HepG2 (cell line): ENCODE results near the gene NINJ2. TPM values are rescaled to one million over a fixed set of nuclear protein-coding genes. Genes with fewer than 3 reads are reported as not detected.

Experiments used
- ATAC-seq: fragments of 200-7000 bp; cut with Tn5 transposase; 3 replicates; pipeline ENCODE4 v1.9.1; 2020; ENCODE audit warnings: mild to moderate bottlenecking, moderate library complexity
- BruUV-seq: library from RNA; stranded (reverse); fragments of 400-500 nt; replicated peaks from 2 replicates; lab custom pipeline; 2021; lab: Mats Ljungman, UMichigan
- CTCF ChIA-PET: fragments of 300-600 bp; formaldehyde crosslinking; extraction: SDS; loops from one replicate; lab custom pipeline; 2021; ENCODE audit warnings: low total read pairs, inconsistent platforms, low intra/inter-chr PET ratio; lab: Yijun Ruan, JAX
- POLR2A ChIA-PET: fragments of 350-600 bp; sonication (Branson Sonifier 250); formaldehyde crosslinking; loops from one replicate; lab custom pipeline; 2020; ENCODE audit warnings: antibody characterized with exemption, inconsistent platforms; lab: Yijun Ruan, JAX
- DNase-seq: peaks from one replicate; pipeline ENCODE4 v3.0.0-alpha.2; 2015; ENCODE audit warnings: low spot score
- FAIRE-seq: peaks from 3 replicates; lab custom pipeline; 2011; peaks lifted over from hg19 to GRCh38; lab: Jason Lieb, UNC
- H2AFZ ChIP-seq: one replicate; pipeline ENCODE4 v1.6.1; 2011; ENCODE audit warnings: low read length, inconsistent platforms
- H3K27ac ChIP-seq: fragments of 300-600 bp; 3 replicates; pipeline ENCODE4 v1.8.0; 2011; ENCODE audit warnings: mixed run types, mild to moderate bottlenecking, mixed read lengths, low read length, inconsistent platforms; ENCODE audit not compliant: insufficient read depth; ENCODE audit errors: extremely low read length
- H3K27me3 ChIP-seq, 2 experiments: fragments of 200-600 bp in 1 of 2; 2 replicates in 1 of 2; 3 replicates in 1 of 2; pipeline versions ENCODE4 v1.6.0 to v1.8.0; 2011; ENCODE audit warnings: low read length in 2 of 2, mild to moderate bottlenecking in 2 of 2, moderate library complexity in 2 of 2, inconsistent platforms in 1 of 2; ENCODE audit not compliant: insufficient read depth in 2 of 2, control insufficient read depth in 1 of 2
- H3K36me3 ChIP-seq, 2 experiments: fragments of 200-600 bp in 1 of 2; replicated peaks in 1 of 2; 2 replicates in 1 of 2; 3 replicates in 1 of 2; pipeline versions ENCODE4 v1.5.1 to v1.8.0; 2011; ENCODE audit warnings: low read length in 2 of 2, inconsistent platforms in 1 of 2; ENCODE audit not compliant: insufficient read depth in 2 of 2, control insufficient read depth in 1 of 2
- H3K4me1 ChIP-seq: 2 replicates; pipeline ENCODE4 v1.5.1; 2012; ENCODE audit warnings: low read length, inconsistent platforms; ENCODE audit not compliant: insufficient read depth
- H3K4me2 ChIP-seq: 2 replicates; pipeline ENCODE4 v1.6.0; 2011; ENCODE audit warnings: low read depth, low read length, inconsistent platforms
- H3K4me3 ChIP-seq, 3 experiments: fragments of 200-600 bp in 1 of 3; sonication (generic), shearing (Covaris generic) in 1 of 3; replicated peaks in 1 of 3; 2 replicates each; pipeline ENCODE4 v1.5.1; 2011 to 2016; ENCODE audit warnings: low read length in 3 of 3, inconsistent platforms in 2 of 3, low read depth in 2 of 3, mild to moderate bottlenecking in 2 of 3, control low read depth in 1 of 3, mixed read lengths in 1 of 3; ENCODE audit not compliant: insufficient read depth in 1 of 3
- H3K79me2 ChIP-seq: one replicate; pipeline ENCODE4 v1.6.1; 2011; ENCODE audit warnings: low read length, inconsistent platforms; ENCODE audit not compliant: insufficient read depth
- H3K9ac ChIP-seq: 2 replicates; pipeline ENCODE4 v1.6.0; 2011; ENCODE audit warnings: mild to moderate bottlenecking, low read depth, low read length, inconsistent platforms; ENCODE audit not compliant: insufficient read depth
- H3K9me3 ChIP-seq: 2 replicates; pipeline ENCODE4 v1.5.1; 2012; ENCODE audit warnings: mild to moderate bottlenecking, low read length
- H4K20me1 ChIP-seq: 2 replicates; pipeline ENCODE4 v1.6.0; 2011; ENCODE audit warnings: inconsistent platforms, mild to moderate bottlenecking, low read length, moderate library complexity; ENCODE audit not compliant: insufficient read depth
- KDM2A ChIP-seq: sonication (generic); formaldehyde crosslinking; IDR thresholded peaks from 2 replicates; pipeline ENCODE4 v1.4.0; 2020; ENCODE audit warnings: low read depth, missing genetic modification reagents, borderline replicate concordance
- LCORL ChIP-seq, 2 experiments: fragments of 450-650 bp in 1 of 2; sonication (generic) in 1 of 2; formaldehyde crosslinking in 1 of 2; IDR thresholded peaks; 2 replicates each; pipeline versions ENCODE4 v1.5.0 to v1.6.1; 2017 to 2020; ENCODE audit warnings: antibody characterized with exemption in 1 of 2, missing genetic modification reagents in 1 of 2
- MAFF ChIP-seq: IDR thresholded peaks from 2 replicates; pipeline ENCODE4 v1.6.1; 2011; ENCODE audit warnings: low read depth, low read length, improper control_type of control experiment
- NR2C2 ChIP-seq: sonication (generic); formaldehyde crosslinking; IDR thresholded peaks from 2 replicates; pipeline ENCODE4 v1.4.0; 2020; ENCODE audit warnings: missing genetic modification reagents, mild to moderate bottlenecking, moderate library complexity, borderline replicate concordance
- ZNF292 ChIP-seq: sonication (generic); formaldehyde crosslinking; IDR thresholded peaks from 2 replicates; pipeline ENCODE4 v1.8.1; 2022; ENCODE audit warnings: mild to moderate bottlenecking, low read depth, missing genetic modification reagents, borderline replicate concordance
- WGBS: methylation state at CpG from one replicate; pipeline ENCODE4 v1.1.6; 2017; ENCODE audit warnings: low lambda C conversion rate; 5-methylcytosine and 5-hydroxymethylcytosine counted together
- in situ Hi-C: cut with HindIII; loops from 2 replicates; pipeline ENCODE4 v1.10.0; 2017; ENCODE audit warnings: low pct_unique_long_range_greater_than_20kb; ENCODE audit not compliant: extremely low pct_ligation_motif_present
- intact Hi-C: fragments of 100-400 bp; cut with micrococcal nuclease; formaldehyde crosslinking; loops from one replicate; pipeline ENCODE4 v1.10.0; 2022; ENCODE audit not compliant: unreplicated experiment
- polyA plus RNA-seq, 8 experiments: library from polyadenylated mRNA; depleted of rRNA in 3 of 8; stranded (reverse) in 7 of 8; unstranded in 1 of 8; fragments of >200 nt; fragmentation: Illumina TruSeq in 4 of 8; extraction: Trizol in 4 of 8; gene quantifications; 2 replicates each; pipeline versions ENCODE4 v1.2.1 to v1.2.3, GENCODE V29; 2011 to 2016; ENCODE audit warnings: low read depth in 4 of 8, missing spikeins in 1 of 8, mixed read lengths in 1 of 8; ENCODE audit not compliant: insufficient read depth in 1 of 8
- total RNA-seq, 5 experiments: library from RNA; depleted of rRNA; stranded (reverse); fragments of >200 nt; fragmentation: Illumina TruSeq; extraction: Trizol; gene quantifications; 2 replicates each; pipeline ENCODE4 v1.2.3, GENCODE V29; 2016; ENCODE audit warnings: low read depth in 1 of 5
- TF ChIP-seq, protein P1 (sequence below): sonication (generic); formaldehyde crosslinking; IDR thresholded peaks from 2 replicates; pipeline ENCODE4 v1.4.0; 2020; ENCODE audit warnings: missing genetic modification reagents

NINJ2 gene
- total and polyA plus RNA-seq, 2 of the 13 experiments (the other 11 are each of a cell fraction or from before 2014, with no cell fraction given): 0.62 to 3.8 TPM

DNA sequence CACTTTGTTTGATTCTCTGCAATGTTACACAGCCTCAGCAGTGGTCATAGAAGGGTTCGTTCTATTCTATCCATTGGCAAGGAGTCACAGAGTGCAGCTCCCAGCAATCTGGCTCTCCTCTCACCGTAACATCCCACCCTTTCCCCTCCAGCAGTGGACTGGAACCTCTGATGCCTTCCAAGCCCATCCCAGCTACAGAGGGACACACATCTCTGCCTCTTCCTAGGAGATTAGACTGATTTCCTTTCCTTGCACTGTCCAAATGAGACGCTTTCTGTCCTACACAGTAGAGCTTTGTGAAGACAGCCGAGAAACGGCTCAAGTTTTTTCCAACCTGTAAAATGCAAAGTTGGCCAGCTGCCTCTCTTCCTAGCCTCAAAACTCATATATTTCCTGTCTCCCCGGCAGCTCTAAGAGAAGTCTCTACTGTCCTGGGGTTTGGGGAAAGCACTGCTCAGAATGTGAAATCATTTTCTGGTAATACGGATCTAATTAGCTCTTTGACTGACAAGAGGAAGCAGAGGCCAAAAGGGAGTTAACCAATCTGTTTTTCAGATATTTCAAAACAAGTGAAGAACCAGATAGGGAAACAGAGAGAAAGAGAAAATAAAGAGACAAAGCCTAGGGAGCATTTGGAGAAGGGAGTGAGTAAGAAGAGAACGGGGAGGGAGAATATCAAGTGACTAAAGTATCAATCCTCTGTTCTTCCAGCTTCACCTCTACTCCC is 516 bp downstream of the NINJ2 start:
- no peak overlapping the region; the same call in 1 of the 2 replicates for H3K9ac ChIP-seq
- no peak overlapping the region for H3K27ac ChIP-seq
- no TSS peak for BruUV-seq
- H3K9me3 ChIP-seq: no peaks in the 10 kb centered on the region
- 18% methylated on average over 8 of the region's 8 CpGs for WGBS
- no peaks in the 10 kb centered on the region for H3K79me2 ChIP-seq
- H3K4me2 ChIP-seq: peak overlapping the region; percentile 65
- no peaks in the 10 kb centered on the region for H4K20me1 ChIP-seq
- intact Hi-C loops: no loop called here
- TF ChIP-seq MAFF (no peak), KDM2A (CRISPR knock-in tag) (no peak), NR2C2 (CRISPR knock-in tag) (no peak), ZNF292 (CRISPR knock-in tag) (no peak), LCORL (IDR thresholded peaks at IDR 0.05) (no peak), LCORL (CRISPR knock-in tag; IDR thresholded peaks at IDR 0.05) (0 out of 2 replicates have a peak, but pooled peaks have one; percentile 12)
- TF ChIP-seq, protein P1, sequence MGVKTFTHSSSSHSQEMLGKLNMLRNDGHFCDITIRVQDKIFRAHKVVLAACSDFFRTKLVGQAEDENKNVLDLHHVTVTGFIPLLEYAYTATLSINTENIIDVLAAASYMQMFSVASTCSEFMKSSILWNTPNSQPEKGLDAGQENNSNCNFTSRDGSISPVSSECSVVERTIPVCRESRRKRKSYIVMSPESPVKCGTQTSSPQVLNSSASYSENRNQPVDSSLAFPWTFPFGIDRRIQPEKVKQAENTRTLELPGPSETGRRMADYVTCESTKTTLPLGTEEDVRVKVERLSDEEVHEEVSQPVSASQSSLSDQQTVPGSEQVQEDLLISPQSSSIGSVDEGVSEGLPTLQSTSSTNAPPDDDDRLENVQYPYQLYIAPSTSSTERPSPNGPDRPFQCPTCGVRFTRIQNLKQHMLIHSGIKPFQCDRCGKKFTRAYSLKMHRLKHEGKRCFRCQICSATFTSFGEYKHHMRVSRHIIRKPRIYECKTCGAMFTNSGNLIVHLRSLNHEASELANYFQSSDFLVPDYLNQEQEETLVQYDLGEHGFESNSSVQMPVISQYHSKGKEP (CRISPR knock-in tag): no peak
- H3K4me1 ChIP-seq: peaks cover 46% of the 10 kb centered on the region
- H3K4me3 ChIP-seq: peak overlapping the region in 1 of 3 experiments; percentile 43; a peak in 2 of 6 replicates
- FAIRE-seq: no peak
- in situ Hi-C loops: no loop called here
- DNase-seq: no peak
- H3K36me3 ChIP-seq: no peaks in the 10 kb centered on the region
- H2AFZ ChIP-seq: peak overlapping the region; percentile 49
- H3K27me3 ChIP-seq: peaks cover 2 to 18% of the 10 kb centered on the region in 2 experiments
- POLR2A ChIA-PET: no interaction called here
- ATAC-seq: peak; percentile 71
- CTCF ChIA-PET: no interaction called here
